Endothelial cell of umbilical vein (primary cell): ENCODE measurements around the gene TIAM1.

Experiments
- EZH2 ChIP-seq: IDR thresholded peaks from 2 replicates; pipeline ENCODE4 v1.6.1; 2012; ENCODE audit warnings: borderline replicate concordance, low read depth, mild to moderate bottlenecking, moderate library complexity, low read length, inconsistent platforms; ENCODE audit not compliant: severe bottlenecking
- GATA2 ChIP-seq: IDR thresholded peaks from 2 replicates; pipeline ENCODE4 v1.7.0; 2011; ENCODE audit warnings: low read depth, mild to moderate bottlenecking, moderate library complexity, mixed read lengths, low read length; ENCODE audit not compliant: insufficient read length, insufficient read depth
- MYC ChIP-seq: IDR thresholded peaks from one replicate; pipeline ENCODE4 v1.6.1; 2011; ENCODE audit warnings: mild to moderate bottlenecking, low read depth, low read length
- POLR2A ChIP-seq: IDR thresholded peaks from 2 replicates; pipeline ENCODE4 v1.6.1; 2012; ENCODE audit warnings: low read depth, mild to moderate bottlenecking, control low read depth, low read length
- POLR2AphosphoS5 ChIP-seq: IDR thresholded peaks from 2 replicates; pipeline ENCODE4 v1.6.1; 2012; ENCODE audit warnings: low read depth, mild to moderate bottlenecking, control low read depth, low read length, moderate library complexity; ENCODE audit not compliant: insufficient read depth
- TF ChIP-seq, protein P1 (sequence below), 2 donors: IDR thresholded peaks; 1 replicate in 1 of 2; 2 replicates in 1 of 2; pipeline ENCODE4 v1.5.1; 2011; ENCODE audit warnings: low read length in 2 of 2, mild to moderate bottlenecking in 2 of 2, moderate library complexity in 2 of 2, control low read depth in 1 of 2, inconsistent platforms in 1 of 2, low read depth in 1 of 2; ENCODE audit not compliant: insufficient read depth in 1 of 2; ENCODE audit errors: extremely low read depth in 1 of 2
- TF ChIP-seq, protein P2 (sequence below): IDR thresholded peaks from 2 replicates; pipeline ENCODE4 v1.6.1; 2011; ENCODE audit not compliant: insufficient read depth, insufficient read length

DNA sequence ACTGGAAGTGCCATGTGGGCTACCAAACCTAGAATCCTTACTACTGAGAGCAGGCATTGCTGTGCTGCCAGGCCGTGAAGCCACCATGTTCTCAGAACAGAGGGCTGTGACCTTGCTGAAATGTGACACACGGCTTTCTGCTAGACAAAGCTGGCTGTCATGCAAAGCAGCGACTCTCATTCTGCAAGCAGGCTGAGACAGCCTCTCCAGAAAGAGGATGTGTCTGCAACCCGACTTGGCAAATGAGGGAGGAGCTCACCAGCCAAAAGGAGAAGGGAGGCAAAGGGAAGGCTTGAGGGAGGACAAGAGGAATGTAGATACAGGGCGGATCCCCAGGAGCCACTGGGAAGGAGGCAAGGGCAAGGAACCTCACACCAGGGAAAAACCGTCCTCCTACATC lies 220.1 kb downstream of the TIAM1 start:
- TF ChIP-seq POLR2AphosphoS5, result no peak
- TF ChIP-seq, protein P1, sequence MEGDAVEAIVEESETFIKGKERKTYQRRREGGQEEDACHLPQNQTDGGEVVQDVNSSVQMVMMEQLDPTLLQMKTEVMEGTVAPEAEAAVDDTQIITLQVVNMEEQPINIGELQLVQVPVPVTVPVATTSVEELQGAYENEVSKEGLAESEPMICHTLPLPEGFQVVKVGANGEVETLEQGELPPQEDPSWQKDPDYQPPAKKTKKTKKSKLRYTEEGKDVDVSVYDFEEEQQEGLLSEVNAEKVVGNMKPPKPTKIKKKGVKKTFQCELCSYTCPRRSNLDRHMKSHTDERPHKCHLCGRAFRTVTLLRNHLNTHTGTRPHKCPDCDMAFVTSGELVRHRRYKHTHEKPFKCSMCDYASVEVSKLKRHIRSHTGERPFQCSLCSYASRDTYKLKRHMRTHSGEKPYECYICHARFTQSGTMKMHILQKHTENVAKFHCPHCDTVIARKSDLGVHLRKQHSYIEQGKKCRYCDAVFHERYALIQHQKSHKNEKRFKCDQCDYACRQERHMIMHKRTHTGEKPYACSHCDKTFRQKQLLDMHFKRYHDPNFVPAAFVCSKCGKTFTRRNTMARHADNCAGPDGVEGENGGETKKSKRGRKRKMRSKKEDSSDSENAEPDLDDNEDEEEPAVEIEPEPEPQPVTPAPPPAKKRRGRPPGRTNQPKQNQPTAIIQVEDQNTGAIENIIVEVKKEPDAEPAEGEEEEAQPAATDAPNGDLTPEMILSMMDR (IDR thresholded peaks at IDR 0.05; ENCODE audit: extremely low read depth in 1 of 2, insufficient read depth in 1 of 2, low read depth in 1 of 2, low read length in 2 of 2), result no peak
- no peak for TF ChIP-seq EZH2
- no peak for TF ChIP-seq GATA2
- no peak for TF ChIP-seq POLR2A
- TF ChIP-seq, protein P2, sequence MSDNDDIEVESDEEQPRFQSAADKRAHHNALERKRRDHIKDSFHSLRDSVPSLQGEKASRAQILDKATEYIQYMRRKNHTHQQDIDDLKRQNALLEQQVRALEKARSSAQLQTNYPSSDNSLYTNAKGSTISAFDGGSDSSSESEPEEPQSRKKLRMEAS, result no peak
- no peak for TF ChIP-seq MYC
